Measurements from ENCODE around the gene TTC39A.

DNA sequence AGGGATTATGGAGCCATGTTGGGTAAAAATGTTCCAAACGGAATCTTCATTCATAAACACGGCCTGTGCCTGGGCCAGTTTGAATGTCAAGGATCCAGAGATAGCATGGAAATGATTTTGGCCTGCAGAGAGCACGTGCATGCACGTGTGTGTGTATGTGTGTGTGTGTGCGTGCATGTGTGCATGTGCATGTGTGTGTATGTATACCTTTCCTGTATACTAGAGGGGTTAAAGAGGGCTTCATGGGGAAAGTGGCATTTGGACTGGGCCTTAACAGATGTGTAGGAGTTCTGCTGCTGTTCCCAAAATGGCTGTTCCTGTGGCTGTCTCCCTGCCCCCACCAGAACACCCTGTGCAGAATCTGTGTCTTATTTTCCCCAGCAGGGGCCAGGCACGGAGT is 21.7 kb downstream of the TTC39A start:
- TF ChIP-seq POLR2A (IDR thresholded peaks at IDR 0.05): no peak
- TF ChIP-seq CTCF (IDR thresholded peaks at IDR 0.05): no peak
